ENCODE results near the gene CCDC9.
"Not testable (repeated sequence)": the region's sequence is repeated elsewhere in the genome, so short reads cannot be mapped to it uniquely, and the experiment has no call there.

CCDC9 gene

DNA sequence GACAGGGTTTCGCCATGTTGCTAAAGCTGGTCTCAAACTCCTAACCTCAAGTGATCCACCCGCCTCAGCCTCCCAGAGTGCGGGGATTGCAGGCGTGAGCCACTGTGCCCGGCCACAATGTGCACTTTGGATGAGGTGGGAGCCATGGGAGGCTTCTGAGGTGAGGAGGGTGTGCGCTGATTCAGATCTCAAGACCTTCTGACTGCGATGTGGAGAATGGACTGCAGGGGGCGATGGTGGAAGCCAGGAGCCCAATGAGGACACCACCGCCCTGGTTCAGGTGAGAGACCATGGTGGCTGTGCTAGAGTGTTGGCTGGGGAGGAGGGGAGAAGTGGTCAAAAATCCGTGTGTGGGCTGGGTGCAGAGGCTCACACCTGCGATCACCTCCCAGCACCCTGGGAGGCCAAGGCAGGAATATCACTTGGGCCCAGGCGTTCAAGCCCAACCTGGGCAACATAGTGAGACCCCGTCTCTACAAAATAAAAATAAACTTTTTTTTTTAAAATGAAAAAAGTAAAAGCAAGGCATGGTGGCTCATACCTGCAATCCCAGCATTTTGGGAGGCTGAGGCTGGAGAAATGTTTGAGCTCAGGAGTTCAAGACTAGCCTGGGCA is 24.0 kb downstream of the CCDC9 start:
- FAIRE-seq (no peak), DNase-seq (ENCODE audit: extremely low spot score, insufficient read length, low read depth) (no peak)

- FAIRE-seq: no peak
- DNase-seq (ENCODE audit: extremely low spot score, insufficient read length, low read depth): no peak
Observed at GRCh38 chr19:47283405-47284059, 27.2 kb downstream of the CCDC9 start.

GRCh38 chr19:47284324-47284899 is 28.1 kb downstream of the CCDC9 start:
- DNase-seq (ENCODE audit: extremely low spot score, insufficient read length, low read depth): no peak
- FAIRE-seq: peak; percentile 73

GRCh38 chr19:47296036-47296435 is 39.7 kb downstream of the CCDC9 start:
- FAIRE-seq (peak; percentile 95), DNase-seq (ENCODE audit: extremely low spot score, insufficient read length, low read depth) (no peak)

DNA sequence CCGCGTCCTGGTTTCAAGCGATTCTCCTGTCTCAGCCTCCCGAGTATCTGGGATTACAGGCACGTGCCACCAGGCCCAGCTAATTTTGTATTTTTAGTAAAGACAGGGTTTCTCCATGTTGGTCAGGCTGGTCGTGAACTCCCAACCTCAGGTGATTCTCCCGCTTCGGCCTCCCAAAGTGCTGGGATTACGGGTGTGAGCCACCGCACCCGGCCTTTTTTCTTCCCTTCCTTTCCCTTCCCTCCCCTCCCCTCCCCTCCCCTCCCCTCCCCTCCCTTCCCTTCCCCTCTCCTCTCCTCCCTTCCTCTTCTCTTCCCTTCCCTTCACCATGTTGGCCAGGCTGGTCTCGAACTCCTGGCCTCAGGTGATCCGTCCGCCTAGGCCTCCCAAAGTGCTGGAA is 44.5 kb downstream of the CCDC9 start:
- not testable (repeated sequence) for FAIRE-seq; DNase-seq (ENCODE audit: extremely low spot score, insufficient read length, low read depth)

GRCh38 chr19:47302249-47302648 is 45.9 kb downstream of the CCDC9 start:
- FAIRE-seq (peak; percentile 12), DNase-seq (ENCODE audit: extremely low spot score, insufficient read length, low read depth) (no peak)

- DNase-seq (ENCODE audit: extremely low spot score, insufficient read length, low read depth): no peak
- no peak for FAIRE-seq
Observed at GRCh38 chr19:47303966-47304365, 47.6 kb downstream of the CCDC9 start.

GRCh38 chr19:47305309-47305751 is 49.0 kb downstream of the CCDC9 start:
- DNase-seq (ENCODE audit: extremely low spot score, insufficient read length, low read depth): no peak
- FAIRE-seq: peak; percentile 71

DNA sequence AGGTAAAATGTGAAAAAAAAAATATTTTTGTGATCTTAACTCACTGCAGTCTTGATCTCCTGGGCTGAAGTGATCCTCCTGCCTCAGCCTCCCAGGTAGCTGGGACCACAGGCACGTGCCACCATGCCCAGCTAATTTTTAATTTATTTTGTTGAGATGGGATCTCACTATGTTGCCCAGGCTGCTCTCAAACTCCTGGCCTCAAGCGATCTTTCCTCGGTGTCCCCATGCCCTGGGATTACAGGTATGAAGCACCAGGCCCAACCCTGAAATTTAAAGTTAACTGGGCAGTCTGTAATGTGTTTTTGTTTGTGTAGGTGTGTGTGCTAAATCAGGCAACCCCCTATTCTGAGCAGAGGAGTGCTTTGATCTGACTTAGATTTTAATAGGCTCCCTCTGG is 50.0 kb downstream of the CCDC9 start:
- FAIRE-seq: no peak

DNA sequence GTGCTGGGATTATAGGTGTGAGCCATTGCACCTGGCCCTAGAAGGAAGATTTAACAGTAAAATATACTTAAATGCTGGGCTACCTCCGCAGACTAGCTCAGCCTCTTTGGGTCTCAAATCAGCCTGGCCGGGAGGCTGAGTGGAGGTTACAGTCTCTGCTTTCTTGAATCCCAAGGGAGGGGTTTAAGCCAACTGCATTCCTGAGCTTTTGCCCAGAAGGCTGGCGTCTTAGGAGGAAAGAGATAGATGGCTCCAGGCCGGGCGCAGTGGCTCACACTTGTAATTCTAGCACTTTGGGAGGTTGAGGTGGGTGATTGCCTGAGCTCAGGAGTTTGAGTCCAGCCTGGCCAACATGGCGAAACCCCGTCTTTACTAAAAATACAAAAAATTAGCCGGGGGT is 52.7 kb downstream of the CCDC9 start:
- FAIRE-seq (no peak), DNase-seq (ENCODE audit: extremely low spot score, insufficient read length, low read depth) (no peak)

More for the DNA sequence above, 50.0 kb downstream of the CCDC9 start:
- DNase-seq (ENCODE audit: extremely low spot score, insufficient read length, low read depth): no peak

DNA sequence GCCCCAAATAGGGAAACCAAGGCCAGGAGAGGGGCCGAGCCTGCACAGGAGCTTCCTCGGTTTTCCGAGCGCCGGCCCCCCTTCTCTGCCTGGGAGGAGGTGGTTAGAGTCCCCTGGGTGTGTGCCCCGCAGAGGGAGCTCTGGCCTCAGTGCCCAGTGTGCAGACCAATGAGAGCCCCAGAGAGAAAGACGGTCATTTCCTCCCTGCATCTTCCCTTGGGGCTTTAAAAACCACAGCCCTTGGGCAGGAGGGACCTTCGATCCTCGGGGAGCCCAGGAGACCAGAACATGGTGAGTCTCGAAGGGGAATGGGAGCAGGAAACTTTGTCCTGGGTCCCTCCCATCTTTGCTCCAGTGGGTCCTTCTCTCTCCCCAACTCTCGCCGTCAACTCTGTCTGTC is 53.3 kb downstream of the CCDC9 start, which contains the start of gene C5AR1:
Gene C5AR1 (plus strand): TSS at position 254 of the 400 bp plus-strand sequence. CDS start 35 bp downstream, at position 289.
- FAIRE-seq: no peak
- DNase-seq (ENCODE audit: extremely low spot score, insufficient read length, low read depth): no peak

- FAIRE-seq (no peak), DNase-seq (ENCODE audit: extremely low spot score, insufficient read length, low read depth) (no peak)
Observed at GRCh38 chr19:47310323-47310722, 54.0 kb downstream of the CCDC9 start.

GRCh38 chr19:47310819-47311218 is 54.5 kb downstream of the CCDC9 start:
- DNase-seq (ENCODE audit: extremely low spot score, insufficient read length, low read depth) (no peak), FAIRE-seq (no peak)

- DNase-seq (ENCODE audit: extremely low spot score, insufficient read length, low read depth) (no peak), FAIRE-seq (no peak)
Observed at GRCh38 chr19:47312366-47313006, 56.2 kb downstream of the CCDC9 start.

DNA sequence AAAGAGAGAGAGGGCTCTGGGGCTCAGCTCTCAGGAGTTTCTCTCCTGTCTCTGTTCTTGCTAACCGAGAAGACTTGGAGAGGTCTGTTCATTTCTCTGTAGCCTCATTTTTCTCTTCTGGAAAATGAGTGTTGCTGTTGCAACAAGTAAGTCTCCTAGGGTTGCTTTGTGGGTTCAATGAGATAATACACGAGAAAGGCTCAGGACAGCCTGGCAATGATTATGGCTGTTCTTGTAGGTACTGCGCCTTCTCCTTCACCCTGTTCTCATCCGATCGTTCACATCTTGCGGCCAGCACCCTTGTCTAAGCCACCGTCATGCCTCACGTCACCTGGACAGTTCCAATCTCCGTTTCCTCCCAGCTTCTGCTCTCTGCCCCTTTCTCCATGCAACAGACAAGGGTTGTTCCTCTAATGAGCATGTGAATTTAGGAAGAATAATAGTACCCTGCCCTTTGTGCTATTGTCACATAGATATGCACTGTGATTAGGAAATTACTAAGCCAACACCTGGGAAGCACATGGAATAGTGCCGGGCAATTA is 57.5 kb downstream of the CCDC9 start:
- FAIRE-seq (no peak), DNase-seq (ENCODE audit: extremely low spot score, insufficient read length, low read depth) (no peak)

DNA sequence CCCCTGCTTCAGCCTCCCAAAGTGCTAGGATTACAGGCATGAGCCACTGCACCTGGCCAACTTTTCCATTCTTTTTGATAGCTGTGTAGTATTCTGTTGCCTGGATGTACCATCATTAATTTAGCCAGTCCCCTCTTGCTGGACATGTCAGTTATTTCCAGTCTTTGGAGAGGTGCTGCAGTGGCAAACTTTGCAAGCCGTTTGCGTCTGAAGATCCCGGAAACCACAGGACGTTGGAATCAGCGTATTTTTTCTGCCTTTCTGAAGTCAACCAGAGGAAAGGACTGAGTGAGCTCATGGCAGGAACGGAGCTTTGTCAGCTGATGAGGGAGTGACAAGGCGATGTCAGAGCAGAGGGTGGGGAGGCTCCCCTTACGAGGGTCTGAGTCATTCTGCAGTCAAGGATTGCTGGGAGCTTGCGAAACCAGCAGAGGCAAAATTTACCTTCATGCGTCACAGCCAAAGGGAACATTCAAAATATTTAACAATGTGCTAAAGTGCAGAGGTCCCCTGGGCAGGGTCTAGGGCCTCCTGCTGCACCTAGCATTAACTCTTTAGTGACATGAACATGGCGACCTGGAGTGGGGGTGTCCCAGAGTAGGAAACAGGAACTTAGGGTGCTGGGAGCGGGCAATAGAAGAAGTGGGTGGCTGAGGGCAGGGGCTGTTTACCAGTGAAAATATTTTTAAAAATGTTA is 58.9 kb downstream of the CCDC9 start:
- no peak for FAIRE-seq
- no peak for DNase-seq (ENCODE audit: extremely low spot score, insufficient read length, low read depth)

GRCh38 chr19:47316513-47316912 is 60.2 kb downstream of the CCDC9 start:
- FAIRE-seq (no peak), DNase-seq (ENCODE audit: extremely low spot score, insufficient read length, low read depth) (no peak)

- DNase-seq (ENCODE audit: extremely low spot score, insufficient read length, low read depth) (no peak), FAIRE-seq (no peak)
Observed at GRCh38 chr19:47319923-47320871, 63.9 kb downstream of the CCDC9 start.

Data from GM18507 (cell line).